Non-pigmented ciliary epithelial cell (primary cell): ENCODE results near the gene ATP6V0A4.
"Not testable (repeated sequence)": the region's sequence is repeated elsewhere in the genome, so short reads cannot be mapped to it uniquely, and the experiment has no call there.

Experiments
- DNase-seq: peaks from one replicate; pipeline ENCODE4 v3.0.0-alpha.2; 2010; ENCODE audit warnings: low read depth

ATP6V0A4 gene

DNA sequence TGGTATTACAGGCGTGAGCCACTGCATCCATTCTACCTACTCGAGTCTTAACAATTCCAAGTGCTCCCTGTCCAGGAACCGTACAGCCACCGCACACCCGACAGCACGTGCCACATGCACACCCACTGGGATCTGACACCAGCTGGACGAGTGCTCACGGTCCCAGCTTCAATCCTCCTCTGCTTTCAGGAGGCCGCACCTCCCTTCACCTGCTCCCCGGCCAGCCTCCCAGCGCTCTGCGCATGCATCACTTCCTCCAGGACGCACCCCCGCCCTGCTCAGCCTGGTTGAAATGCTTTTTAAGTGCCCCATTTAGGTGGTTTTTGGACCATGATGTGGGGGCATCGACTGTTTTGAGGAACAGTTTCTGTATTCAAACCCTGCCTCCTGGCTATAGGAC lies 47.5 kb downstream of the ATP6V0A4 start:
- no peak for DNase-seq

DNA sequence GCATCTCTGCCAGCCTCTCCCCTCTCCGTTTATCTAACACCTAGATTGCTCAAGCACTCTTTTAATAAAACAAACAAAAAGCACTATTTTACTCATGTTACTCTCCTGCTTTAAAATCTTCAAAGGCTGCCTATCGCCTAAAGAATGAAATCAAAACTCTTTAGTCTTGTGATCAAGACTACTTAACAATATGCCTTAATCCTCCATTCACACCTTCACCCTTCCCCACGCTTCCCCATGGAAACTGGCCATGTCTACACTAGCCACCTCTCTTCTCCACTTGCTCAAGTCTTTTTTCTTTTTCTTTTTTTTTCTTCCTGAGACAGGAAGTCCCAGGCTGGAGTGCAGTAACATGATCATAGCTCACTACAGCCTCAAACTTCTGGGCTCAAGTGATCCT lies 48.0 kb downstream of the ATP6V0A4 start:
- no peak for DNase-seq

GRCh38 chr7:138748666-138749065 lies 49.3 kb downstream of the ATP6V0A4 start:
- DNase-seq = no peak

DNA sequence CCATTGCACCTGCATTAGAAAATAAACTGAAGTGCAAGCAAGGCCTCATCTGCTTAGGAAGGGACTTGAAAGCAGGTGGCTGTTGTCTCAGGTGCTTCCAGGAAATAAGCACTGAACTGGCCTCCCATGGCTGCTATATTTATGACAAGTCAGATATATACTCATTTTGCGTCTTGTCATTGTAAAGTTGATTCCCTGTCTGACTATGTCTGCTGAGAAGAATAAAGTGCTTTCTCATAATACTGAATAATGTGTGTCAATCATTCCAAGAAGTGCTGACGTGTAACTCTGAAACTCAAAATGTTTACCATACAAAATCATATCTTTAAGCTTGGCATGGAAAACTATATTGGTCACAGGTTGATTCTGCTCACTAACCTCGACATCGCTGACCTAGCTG lies 51.9 kb downstream of the ATP6V0A4 start:
- DNase-seq = no peak

GRCh38 chr7:138745189-138745588 lies 52.8 kb downstream of the ATP6V0A4 start:
- no peak for DNase-seq

GRCh38 chr7:138741453-138741735 lies 56.6 kb downstream of the ATP6V0A4 start:
- DNase-seq = no peak

GRCh38 chr7:138739859-138740258 lies 58.1 kb downstream of the ATP6V0A4 start:
- no peak for DNase-seq

DNA sequence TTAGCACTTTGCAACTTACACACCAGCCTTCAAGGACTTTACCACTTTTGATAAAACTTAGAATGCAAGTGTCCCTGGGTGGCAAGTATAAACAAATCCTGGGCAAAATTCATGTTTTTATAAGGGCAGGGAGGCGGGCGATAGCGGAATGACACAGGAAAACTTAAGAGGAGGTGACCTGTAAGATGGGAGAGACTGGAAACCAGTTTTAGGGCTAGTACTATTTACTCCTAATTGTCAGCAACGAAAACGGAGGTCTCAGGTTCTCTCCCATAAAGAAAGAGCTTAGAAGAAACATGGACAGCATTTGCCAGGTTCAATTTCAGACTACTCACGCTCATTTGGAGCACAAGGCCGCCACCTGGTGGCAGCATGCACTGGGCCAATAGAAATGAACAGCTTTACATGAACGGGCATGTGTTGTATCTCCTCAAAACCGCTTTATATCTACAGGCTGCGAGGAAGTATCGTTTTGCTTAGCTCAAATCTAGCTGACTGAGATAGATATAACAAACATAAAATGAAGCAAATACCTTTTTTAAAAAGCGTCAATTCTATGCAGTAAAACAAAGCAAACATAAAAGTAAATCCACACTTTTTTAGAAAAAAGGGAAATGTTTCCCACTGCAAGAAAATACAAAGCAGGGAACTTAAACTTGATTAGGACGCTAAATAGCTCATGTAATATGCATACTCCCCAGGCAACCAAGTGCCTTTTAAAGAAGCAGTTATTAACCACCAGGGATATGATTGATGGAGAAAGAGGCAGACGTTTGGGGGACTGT lies 59.3 kb downstream of the ATP6V0A4 start:
- peak; percentile 59 for DNase-seq

DNA sequence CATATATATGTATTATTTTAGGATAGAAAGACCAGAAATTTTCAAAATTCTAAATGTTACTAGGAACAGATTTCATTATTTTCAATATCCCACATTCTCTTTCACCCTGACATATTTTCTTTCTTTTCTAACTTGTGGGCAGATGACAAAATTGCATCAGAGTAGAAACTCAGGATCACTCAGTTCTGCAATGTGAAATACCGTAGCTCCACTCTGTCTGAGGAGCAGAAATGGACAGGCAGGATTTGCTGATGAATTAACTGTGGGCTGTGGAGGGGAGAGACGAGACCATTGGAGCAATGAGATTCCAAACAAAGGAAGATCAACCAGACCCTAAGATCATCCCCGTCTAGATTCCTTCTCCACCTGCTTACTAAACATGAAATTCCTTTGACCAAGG lies 59.9 kb downstream of the ATP6V0A4 start:
- no peak for DNase-seq

- DNase-seq = no peak
Observed at GRCh38 chr7:138735399-138735798, 62.6 kb downstream of the ATP6V0A4 start.

DNA sequence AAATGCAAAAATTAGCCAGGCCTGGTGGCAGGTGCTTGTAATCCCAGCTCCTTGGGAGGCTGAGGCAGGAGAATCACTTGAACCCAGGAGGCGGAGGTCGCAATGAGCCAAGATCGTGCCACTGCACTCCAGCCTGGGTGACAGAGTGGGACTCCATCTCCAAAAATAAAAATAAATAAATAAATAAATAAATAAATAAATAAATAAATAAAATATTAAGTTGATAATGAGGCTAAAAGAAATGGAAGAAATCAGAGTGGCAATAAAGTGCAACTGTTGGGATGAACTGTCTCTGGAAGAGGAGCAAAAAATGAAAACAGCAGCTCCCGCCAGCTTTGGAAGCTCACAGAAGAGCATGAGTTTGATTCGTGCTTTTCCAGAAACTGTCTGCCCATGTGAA lies 66.3 kb downstream of the ATP6V0A4 start:
- not testable (repeated sequence) for DNase-seq

DNA sequence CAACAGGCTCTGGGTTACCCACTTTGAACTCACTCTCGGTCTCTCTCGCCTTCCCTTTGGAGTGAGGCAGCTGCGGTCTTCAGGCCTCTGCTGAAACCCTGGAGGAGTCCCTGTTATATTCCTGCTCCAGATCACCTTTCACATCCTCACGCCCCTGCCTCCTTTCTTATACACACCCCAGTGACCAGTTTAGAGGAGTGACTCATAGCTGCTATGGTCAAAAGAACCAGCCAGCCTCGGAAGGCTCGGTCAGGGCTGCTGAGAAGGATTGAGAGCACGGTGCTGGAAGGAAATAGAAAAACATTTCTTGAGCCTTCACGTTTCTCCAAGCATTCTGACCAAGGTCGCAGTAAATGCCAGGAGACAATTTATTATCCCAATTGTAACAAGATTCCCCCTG lies 68.6 kb downstream of the ATP6V0A4 start:
- DNase-seq = no peak

GRCh38 chr7:138727336-138728099 lies 70.5 kb downstream of the ATP6V0A4 start:
- no peak for DNase-seq

- no peak for DNase-seq
Observed at GRCh38 chr7:138726288-138726687, 71.7 kb downstream of the ATP6V0A4 start.

DNA sequence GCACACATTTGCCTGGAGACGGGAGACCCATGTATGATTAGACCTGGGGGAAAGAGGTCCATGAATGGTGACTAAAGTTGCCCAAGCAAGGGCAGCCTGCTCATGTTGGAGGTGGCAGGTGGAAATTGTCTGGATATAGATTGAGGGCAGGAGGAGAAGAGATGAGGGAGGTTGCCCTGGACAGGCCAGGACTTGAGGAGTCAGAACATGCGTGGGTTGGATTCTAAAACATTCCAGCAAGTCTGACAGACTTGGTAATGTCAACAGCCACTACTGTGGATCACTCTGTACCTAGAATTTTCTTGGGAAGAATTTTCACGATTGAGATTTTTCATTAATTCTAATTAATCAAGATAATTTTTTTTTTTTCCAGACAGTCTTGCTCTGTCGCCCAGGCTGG lies 77.7 kb downstream of the ATP6V0A4 start:
- DNase-seq = no peak

DNA sequence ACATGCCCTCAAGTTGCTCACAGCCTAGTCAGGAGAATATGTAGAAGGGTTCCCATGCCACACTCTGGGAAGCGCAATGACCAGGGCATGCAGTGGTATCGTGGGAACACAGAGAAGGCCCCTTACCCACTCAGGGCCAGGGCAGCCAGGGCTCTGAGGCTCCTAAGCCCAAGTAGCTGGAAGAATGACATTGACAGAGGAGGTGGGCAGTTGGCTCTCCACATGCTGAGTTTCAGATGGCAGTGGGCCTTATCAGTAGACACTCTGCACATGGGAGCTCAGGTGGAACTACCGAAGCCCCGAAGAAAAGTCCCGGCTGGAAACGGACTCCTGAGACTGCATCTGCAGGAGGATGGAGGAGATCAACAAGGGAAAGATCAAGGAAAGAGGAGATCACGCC lies 81.1 kb downstream of the ATP6V0A4 start:
- no peak for DNase-seq

GRCh38 chr7:138713191-138713590 lies 84.8 kb downstream of the ATP6V0A4 start:
- no peak for DNase-seq

DNA sequence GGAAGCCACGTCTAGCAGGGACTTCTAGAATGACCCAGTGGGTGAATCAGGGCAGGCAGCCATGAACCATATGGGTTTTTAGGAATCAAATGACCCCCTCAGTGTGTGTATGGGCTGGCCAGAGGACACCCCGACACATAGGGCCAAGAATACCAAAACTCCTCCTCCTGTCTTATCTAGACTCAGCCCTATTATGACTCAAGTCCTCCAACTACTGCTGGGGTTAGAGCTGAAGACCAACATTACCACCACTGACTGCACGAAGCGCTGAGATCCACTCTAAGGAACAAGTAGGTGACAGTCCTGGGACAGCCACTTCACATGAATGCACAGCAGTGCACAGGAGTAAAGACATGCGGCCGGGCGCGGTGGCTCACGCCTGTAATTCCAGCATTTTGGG lies 85.3 kb downstream of the ATP6V0A4 start:
- DNase-seq = no peak

DNA sequence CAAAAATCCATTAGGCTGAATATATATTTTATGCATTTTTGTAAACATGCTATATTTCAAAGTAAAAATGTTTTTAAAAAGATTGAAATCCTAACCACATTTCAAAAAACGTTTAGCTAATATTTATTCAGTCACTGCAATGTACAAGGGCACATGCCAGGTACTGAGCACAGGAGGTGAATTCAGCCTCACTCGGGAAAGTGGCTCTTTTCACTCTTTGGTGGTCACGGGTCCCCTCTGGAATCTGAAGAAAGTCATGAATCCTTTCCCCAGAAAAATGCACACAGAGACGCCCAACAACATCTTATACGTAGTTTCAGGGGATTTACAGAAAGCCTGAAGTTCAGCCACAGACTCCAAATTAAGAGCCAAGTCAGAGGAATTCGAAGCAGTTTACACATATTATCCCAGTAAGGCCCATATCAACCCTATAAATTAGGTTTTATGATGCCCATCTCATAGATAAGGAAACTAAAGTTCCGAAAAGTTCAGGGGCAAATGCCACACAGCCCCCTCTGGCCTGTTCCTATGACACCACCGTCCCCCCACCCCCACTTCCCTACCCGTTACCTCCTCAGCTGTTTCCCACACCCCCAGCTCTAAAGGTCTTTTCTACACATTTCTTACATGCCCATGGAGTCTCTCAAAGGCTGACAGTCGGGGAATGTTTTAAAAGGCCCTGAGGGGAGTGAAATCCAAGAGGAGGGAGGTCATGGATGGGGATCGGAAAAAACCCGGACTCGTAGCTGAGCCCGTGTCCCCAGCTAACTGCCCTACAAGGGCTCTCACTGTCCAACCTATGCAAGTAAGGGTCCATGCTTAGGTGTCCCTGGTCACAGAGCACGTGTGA lies 87.2 kb downstream of the ATP6V0A4 start:
- no peak for DNase-seq

DNA sequence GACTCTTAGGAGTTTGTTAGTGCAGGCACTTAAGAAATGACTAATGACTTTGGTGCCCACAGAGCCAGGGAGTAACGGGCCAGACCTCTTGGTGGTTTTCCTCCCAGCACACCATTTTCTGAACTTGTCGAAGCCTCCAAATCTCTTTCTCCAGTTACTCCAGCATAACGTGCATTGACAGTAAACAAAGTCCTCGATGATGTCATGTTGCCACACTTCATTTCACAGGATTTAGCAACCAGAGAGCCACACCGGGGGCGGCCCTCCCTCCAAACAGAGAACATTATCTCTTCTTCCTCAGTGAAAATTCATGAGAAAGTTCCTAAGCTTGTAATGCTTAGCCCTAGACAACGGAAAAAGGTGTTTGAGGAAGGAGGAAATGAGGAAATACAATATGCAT lies 92.8 kb downstream of the ATP6V0A4 start:
- DNase-seq = no peak

- no peak for DNase-seq
Observed at GRCh38 chr7:138701537-138701923, 96.5 kb downstream of the ATP6V0A4 start.

GRCh38 chr7:138700857-138701536 lies 97.0 kb downstream of the ATP6V0A4 start, which contains the start of gene SVOPL:
TSS of gene SVOPL (minus strand) at chr7:138701362. CDS start at chr7:138679045, 22,317 bp downstream.
- DNase-seq = no peak
